ENCODE data around the gene POLH. TPM values are rescaled to one million over a fixed set of nuclear protein-coding genes. Genes with fewer than 3 reads are reported as not detected.

The POLH gene
- total and polyA plus RNA-seq, 9 of the 15 experiments (the other 6 are each of a cell fraction or from before 2014, with no cell fraction given) = 5.8 to 31.6 (median 20.6) TPM

DNA sequence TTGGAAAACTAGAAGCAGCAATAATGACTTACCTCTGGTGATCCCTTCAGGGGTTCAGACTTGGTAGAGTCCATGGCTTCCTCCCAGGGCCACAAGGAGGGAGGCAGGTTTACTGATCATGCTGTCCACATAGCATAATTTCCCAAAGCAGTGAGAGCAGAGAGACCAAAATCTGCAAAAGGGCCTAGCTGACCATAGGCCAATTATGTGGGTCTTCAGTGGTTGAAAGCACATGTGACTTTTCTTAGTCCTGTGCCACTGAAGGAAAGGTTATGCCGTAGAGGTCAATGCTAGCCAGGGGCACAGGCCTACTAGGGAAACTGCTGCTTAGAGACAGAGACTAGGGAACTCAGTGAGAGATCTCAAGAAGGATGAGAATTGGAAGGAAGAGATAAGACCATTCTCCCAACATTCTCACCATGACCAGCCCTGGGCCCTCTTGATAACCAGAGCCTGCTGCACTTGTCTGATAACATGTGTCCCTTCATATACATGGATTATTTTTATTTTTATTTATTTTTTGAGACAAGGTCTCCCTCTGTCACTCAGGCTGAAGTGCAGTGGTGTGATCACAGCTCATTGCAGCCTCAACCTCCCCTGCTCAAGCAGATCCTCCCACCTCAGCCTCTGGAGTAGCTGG is 55.1 kb downstream of the POLH start (continued):
- TF ChIP-seq ZNF280A (IDR thresholded peaks at IDR 0.05; ENCODE audit: low read depth, partially characterized antibody) (no peak), ARHGAP35 (IDR thresholded peaks at IDR 0.05; ENCODE audit: partially characterized antibody) (no peak), ATF1 (CRISPR knock-in tag; IDR thresholded peaks at IDR 0.05) (no peak), ATF1 (tag; IDR thresholded peaks at IDR 0.05) (peak; percentile 46), MCM2 (IDR thresholded peaks at IDR 0.05; ENCODE audit: low read depth) (no peak), PHB (CRISPR knock-in tag; IDR thresholded peaks at IDR 0.05) (no peak), ZNF766 (CRISPR knock-in tag; conservative IDR thresholded peaks at IDR 0.05) (no peak), DMBX1 (CRISPR knock-in tag; IDR thresholded peaks at IDR 0.05; ENCODE audit: borderline replicate concordance) (peak; percentile 95), FOSL1 (tag; conservative IDR thresholded peaks at IDR 0.05) (peak; percentile 81), POLR2A (conservative IDR thresholded peaks at IDR 0.05) (peak; percentile 80), ZNF3 (CRISPR knock-in tag; IDR thresholded peaks at IDR 0.05) (no peak), ZNF217 (CRISPR knock-in tag; IDR thresholded peaks at IDR 0.05) (no peak), ZNF561 (CRISPR knock-in tag; conservative IDR thresholded peaks at IDR 0.05) (0 out of 2 replicates have a peak, but pooled peaks have one; percentile 52), NR2C2 (CRISPR knock-in tag; IDR thresholded peaks at IDR 0.05) (peak; percentile 55; the same call in 1 of the 2 replicates), NR2C2 (tag; IDR thresholded peaks at IDR 0.05) (no peak), HNRNPLL (IDR thresholded peaks at IDR 0.05; ENCODE audit: low read depth, low read length, poor library complexity, severe bottlenecking) (no peak), NBN (IDR thresholded peaks at IDR 0.05; ENCODE audit: low read depth) (peak; percentile 99)
- TF ChIP-seq, protein P1, sequence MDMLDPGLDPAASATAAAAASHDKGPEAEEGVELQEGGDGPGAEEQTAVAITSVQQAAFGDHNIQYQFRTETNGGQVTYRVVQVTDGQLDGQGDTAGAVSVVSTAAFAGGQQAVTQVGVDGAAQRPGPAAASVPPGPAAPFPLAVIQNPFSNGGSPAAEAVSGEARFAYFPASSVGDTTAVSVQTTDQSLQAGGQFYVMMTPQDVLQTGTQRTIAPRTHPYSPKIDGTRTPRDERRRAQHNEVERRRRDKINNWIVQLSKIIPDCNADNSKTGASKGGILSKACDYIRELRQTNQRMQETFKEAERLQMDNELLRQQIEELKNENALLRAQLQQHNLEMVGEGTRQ (CRISPR knock-in tag; IDR thresholded peaks at IDR 0.05) = peak; percentile 50
- TF ChIP-seq, protein P2, sequence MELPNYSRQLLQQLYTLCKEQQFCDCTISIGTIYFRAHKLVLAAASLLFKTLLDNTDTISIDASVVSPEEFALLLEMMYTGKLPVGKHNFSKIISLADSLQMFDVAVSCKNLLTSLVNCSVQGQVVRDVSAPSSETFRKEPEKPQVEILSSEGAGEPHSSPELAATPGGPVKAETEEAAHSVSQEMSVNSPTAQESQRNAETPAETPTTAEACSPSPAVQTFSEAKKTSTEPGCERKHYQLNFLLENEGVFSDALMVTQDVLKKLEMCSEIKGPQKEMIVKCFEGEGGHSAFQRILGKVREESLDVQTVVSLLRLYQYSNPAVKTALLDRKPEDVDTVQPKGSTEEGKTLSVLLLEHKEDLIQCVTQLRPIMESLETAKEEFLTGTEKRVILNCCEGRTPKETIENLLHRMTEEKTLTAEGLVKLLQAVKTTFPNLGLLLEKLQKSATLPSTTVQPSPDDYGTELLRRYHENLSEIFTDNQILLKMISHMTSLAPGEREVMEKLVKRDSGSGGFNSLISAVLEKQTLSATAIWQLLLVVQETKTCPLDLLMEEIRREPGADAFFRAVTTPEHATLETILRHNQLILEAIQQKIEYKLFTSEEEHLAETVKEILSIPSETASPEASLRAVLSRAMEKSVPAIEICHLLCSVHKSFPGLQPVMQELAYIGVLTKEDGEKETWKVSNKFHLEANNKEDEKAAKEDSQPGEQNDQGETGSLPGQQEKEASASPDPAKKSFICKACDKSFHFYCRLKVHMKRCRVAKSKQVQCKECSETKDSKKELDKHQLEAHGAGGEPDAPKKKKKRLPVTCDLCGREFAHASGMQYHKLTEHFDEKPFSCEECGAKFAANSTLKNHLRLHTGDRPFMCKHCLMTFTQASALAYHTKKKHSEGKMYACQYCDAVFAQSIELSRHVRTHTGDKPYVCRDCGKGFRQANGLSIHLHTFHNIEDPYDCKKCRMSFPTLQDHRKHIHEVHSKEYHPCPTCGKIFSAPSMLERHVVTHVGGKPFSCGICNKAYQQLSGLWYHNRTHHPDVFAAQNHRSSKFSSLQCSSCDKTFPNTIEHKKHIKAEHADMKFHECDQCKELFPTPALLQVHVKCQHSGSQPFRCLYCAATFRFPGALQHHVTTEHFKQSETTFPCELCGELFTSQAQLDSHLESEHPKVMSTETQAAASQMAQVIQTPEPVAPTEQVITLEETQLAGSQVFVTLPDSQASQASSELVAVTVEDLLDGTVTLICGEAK (IDR thresholded peaks at IDR 0.05) = no peak; the same call in 1 of the 2 replicates
- TF ChIP-seq, protein P2 (CRISPR knock-in tag; IDR thresholded peaks at IDR 0.05) = no peak
